ENCODE results near the gene PIP5K1C.

PIP5K1C gene

DNA sequence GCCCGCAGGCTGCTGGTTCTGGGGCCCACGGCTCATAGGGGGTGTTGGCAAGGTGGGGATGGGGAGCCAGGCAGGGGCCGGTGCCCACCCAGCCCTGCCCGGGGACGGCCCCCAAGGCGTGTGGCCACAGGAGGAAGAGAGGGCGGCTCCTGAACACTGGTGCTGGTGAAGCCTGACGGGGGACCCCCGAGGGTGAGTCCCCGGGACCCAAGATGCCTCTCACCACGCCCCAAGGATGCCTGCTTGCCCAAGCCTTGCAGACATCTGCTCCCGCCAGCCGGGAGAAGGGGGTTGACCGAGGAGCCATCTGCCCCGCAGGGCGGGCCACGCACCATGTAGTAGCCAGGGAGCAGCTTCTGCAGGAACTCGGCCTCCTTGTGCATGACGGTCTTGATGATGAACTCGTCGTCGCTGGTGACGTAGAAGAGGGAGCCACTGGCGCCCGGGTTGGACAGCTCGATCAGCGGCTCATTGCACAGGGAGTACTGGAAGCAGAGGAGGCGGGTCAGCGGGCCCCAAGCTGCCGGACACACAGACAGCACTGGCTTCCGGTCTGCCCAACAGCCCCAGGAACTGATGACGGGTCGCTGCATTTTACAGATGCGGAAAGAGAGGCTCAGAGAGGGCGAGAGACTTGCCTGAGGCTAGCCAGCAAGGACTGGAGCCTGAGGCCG lies 44.1 kb downstream of the PIP5K1C start:
- TF ChIP-seq, protein P1, sequence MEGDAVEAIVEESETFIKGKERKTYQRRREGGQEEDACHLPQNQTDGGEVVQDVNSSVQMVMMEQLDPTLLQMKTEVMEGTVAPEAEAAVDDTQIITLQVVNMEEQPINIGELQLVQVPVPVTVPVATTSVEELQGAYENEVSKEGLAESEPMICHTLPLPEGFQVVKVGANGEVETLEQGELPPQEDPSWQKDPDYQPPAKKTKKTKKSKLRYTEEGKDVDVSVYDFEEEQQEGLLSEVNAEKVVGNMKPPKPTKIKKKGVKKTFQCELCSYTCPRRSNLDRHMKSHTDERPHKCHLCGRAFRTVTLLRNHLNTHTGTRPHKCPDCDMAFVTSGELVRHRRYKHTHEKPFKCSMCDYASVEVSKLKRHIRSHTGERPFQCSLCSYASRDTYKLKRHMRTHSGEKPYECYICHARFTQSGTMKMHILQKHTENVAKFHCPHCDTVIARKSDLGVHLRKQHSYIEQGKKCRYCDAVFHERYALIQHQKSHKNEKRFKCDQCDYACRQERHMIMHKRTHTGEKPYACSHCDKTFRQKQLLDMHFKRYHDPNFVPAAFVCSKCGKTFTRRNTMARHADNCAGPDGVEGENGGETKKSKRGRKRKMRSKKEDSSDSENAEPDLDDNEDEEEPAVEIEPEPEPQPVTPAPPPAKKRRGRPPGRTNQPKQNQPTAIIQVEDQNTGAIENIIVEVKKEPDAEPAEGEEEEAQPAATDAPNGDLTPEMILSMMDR (IDR thresholded peaks at IDR 0.05; ENCODE audit: unreplicated experiment in 3 of 3), result no peak
- H3K4me1 Mint-ChIP-seq, result peaks cover 4% of the 10 kb centered on the region
- H3K36me3 Mint-ChIP-seq (ENCODE audit: low read depth), result peaks cover 23% of the 10 kb centered on the region
- no peak overlapping the region for H3K27ac Mint-ChIP-seq
- H3K27me3 Mint-ChIP-seq (ENCODE audit: low read depth), result no peaks in the 10 kb centered on the region
- no peaks in the 10 kb centered on the region for H3K9me3 Mint-ChIP-seq
- no peak overlapping the region for H3K4me3 Mint-ChIP-seq

DNA sequence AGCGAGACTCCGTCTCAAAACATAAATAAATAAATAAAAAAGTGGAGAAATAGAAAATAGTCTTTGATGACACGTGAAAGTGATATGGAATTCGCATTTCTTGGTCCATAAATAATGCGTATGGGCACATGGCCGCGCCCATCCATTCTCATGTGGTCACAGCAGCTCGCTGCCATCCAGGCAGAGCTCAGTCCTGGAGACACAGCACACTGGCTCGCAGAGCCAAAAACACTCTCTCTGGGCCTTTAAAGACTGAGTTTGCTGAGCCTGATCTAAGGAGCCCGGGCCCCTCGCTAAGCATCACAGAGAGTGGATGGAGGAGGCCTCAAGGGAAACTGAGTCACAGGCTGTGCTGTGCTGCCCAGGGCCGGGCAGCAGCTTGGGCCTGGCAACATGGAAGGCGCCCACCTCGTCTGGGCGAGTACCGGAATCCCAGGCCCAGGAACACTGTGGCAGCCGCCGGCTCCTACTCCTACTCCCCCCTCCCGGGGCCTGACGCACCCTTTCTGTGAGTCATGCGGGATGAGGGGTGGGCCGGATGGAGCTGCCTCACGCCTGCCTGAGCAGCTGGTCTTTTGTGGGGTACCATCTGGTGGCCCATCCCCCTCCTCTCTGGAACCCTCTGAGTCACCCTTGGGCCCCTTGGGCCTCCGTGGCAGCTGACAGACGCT lies 44.7 kb downstream of the PIP5K1C start:
- TF ChIP-seq, protein P1 (IDR thresholded peaks at IDR 0.05; ENCODE audit: unreplicated experiment in 3 of 3), result no peak
- H3K27me3 Mint-ChIP-seq (ENCODE audit: low read depth), result no peaks in the 10 kb centered on the region
- no peak overlapping the region for H3K27ac Mint-ChIP-seq

DNA sequence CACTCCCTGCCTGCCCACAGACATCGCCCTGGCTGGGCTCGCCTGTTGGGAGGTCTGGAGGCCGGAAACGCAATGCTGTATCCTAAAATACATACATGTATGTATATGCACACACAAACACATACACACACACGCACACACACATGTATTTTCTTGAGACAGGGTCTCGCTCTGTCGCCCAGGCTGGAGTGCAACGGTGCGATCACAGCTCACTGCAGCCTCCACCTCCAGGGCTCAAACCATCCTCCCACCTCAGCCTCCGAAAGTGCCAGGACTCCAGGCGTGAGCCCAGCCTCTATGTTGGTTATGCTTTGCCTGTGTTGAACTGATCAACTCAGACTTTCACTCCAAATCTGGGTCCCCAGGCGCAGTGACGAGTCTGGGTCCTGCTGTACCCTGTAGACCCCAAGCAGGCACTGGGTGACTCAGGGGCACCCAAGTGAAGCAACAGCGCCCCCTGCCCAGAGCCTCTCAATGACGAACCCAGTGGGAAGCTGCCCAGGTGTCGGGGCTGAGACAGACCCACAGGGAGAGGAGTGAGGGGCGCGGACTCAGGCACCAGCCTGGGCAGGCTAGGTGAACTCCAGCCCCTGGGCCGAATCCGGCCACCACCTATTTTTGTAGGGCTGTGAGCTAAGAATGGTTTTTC lies 46.3 kb downstream of the PIP5K1C start:
- H3K27ac Mint-ChIP-seq, result no peak overlapping the region
- H3K4me1 Mint-ChIP-seq, result no peaks in the 10 kb centered on the region

More for the DNA sequence above, 44.7 kb downstream of the PIP5K1C start:
- Mint-ChIP-seq H3K4me3 (no peak overlapping the region), H3K9me3 (no peaks in the 10 kb centered on the region), H3K4me1 (peaks cover under 1% of the 10 kb centered on the region), H3K36me3 (ENCODE audit: low read depth) (peaks cover 19% of the 10 kb centered on the region)

DNA sequence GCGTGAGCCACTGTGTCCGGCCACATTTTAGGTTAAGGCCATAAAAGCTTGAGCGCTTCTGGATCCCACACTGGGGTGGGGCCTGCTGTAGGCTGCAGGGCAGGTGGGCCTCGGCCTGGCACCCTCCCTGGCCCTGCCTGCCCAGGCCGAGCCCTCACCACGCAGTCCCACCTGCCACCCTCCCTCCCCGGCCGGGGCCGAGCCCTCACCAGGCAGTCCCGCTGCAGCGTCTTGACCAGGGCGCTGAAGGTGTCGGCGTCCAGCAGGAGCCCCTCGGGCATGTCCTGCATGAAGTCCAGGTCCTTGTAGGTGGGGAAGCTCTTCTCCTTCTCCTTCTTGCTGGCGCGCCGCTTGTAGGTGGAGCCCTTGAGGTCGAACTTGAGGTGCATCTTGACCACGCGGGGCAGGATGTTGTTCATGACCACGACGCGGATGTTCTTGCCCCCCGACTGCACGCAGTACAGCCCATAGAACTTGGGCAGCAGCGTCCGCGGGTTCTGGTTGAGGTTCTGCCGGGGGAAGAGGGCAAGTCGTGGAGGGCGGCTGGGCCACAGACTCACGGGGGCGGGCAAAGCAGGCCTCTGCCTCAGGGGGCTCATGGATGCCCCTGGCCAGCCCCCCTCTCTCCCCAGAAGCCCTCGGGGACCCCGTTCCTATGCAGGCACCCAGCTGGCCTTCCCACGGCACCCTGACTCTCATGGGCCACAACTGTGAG lies 47.0 kb downstream of the PIP5K1C start:
- TF ChIP-seq, protein P1 (IDR thresholded peaks at IDR 0.05; ENCODE audit: unreplicated experiment in 3 of 3), result no peak
- Mint-ChIP-seq H3K4me3 (no peak overlapping the region), H3K27me3 (ENCODE audit: low read depth) (no peaks in the 10 kb centered on the region), H3K4me1 (no peaks in the 10 kb centered on the region), H3K27ac (no peak overlapping the region), H3K9me3 (no peaks in the 10 kb centered on the region), H3K36me3 (ENCODE audit: low read depth) (peaks cover 17% of the 10 kb centered on the region)

More for the DNA sequence above, 46.3 kb downstream of the PIP5K1C start:
- Mint-ChIP-seq H3K9me3 (no peaks in the 10 kb centered on the region), H3K4me3 (no peak overlapping the region), H3K27me3 (ENCODE audit: low read depth) (no peaks in the 10 kb centered on the region), H3K36me3 (ENCODE audit: low read depth) (peaks cover 17% of the 10 kb centered on the region)
- TF ChIP-seq, protein P1 (IDR thresholded peaks at IDR 0.05; ENCODE audit: unreplicated experiment in 3 of 3), result no peak

DNA sequence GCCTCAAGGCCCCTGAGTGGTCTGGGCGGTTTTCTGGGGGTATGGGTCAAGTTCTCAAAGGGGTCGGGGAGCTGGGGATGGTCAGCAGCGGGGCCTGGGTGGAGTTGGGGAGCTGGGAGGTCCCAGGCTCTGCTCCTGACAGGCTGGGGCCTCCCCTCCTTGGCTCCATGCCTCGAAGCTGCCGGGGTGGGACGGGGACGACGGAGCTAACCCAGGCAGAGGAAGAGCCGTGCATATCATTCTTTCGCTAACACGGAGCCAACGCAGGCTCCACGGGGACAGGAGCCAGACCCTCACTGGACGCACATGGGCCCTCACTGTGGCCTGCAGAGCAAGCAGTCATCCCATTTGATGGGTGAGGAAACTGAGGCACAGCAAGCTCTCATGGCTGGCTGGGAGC lies 47.8 kb downstream of the PIP5K1C start:
- no peaks in the 10 kb centered on the region for H3K4me1 Mint-ChIP-seq
- TF ChIP-seq, protein P1 (IDR thresholded peaks at IDR 0.05; ENCODE audit: unreplicated experiment in 3 of 3), result no peak
- H3K27me3 Mint-ChIP-seq (ENCODE audit: low read depth), result no peaks in the 10 kb centered on the region
- peaks cover 15% of the 10 kb centered on the region for H3K36me3 Mint-ChIP-seq (ENCODE audit: low read depth)
- H3K27ac Mint-ChIP-seq, result no peak overlapping the region
- no peak overlapping the region for H3K4me3 Mint-ChIP-seq
- H3K9me3 Mint-ChIP-seq, result no peaks in the 10 kb centered on the region
